C4-2B (cell line): Measurements from ENCODE around the gene FOXJ3.

ENCODE experiments used
- CTCF ChIP-seq: fragments of 450-650 bp; conservative IDR thresholded peaks from 2 replicates; pipeline ENCODE4 v1.5.1; 2017; ENCODE audit warnings: mild to moderate bottlenecking
- ZFX ChIP-seq: fragments of 450-650 bp; IDR thresholded peaks from 2 replicates; pipeline ENCODE4 v1.6.1; 2017

- TF ChIP-seq CTCF (no peak), ZFX (no peak)
These were observed 103.8 kb downstream of the FOXJ3 start for GRCh38 chr1:42231253-42231652.
